Ureter (tissue), 1 donor: ENCODE data around the gene METTL22. TPM values are rescaled to one million over a fixed set of nuclear protein-coding genes. Genes with fewer than 3 reads are reported as not detected.

Experiments used
- DNase-seq: peaks from one replicate; pipeline ENCODE4 v3.0.0-alpha.2; 2020; ENCODE audit warnings: low spot score
- total RNA-seq: library from RNA; stranded (reverse); gene quantifications from one replicate; pipeline ENCODE4 v1.2.4, GENCODE V29; 2023
- donor health status: DM: yes; HTN: yes; CAD: no.

The METTL22 gene
- total RNA-seq, 1 donor from 2014 or later, result 35.7 TPM

DNA sequence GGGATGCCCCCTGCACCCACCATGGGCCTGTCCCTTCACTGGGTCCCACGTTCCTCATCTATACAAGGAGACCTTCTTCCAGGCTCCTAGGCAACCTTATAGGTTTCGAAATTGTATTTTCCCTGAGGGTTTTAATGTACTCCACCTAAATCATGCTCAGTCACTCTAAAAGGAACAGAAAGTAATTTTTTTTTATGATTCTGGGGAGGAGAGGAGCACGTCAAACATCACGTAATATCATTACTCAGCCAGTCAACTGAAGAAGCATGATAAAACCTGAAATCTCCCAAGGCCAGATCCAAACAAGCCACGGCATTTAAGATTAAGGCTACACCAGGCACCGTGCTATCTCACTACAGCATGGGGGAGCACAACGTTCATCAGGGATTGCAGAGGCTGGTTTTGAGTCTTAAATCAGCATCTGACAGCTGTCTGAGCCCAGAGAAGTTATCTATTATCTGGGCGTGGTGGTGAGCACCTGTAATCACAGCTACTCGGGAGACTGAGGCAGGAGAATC is 27.3 kb upstream of the METTL22 start:
- no peak for DNase-seq

DNA sequence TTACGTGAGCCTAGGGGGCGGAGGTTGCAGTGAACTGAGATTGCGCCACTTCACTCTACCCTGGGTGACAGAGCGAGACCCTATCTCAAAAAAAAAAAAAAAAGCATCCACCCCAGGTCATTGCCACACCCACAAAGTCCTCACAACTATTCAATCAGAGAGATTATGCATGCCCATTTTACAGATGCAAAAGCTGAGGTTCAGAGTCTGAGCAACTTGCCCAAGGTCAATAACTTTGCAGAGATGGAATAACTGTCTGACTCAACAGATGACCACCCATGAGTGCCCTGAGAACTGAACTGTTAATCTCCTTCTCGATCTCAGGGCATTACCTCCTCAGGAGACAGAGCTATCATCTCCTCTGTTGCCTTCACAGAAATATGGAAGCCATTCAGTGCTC is 25.7 kb upstream of the METTL22 start:
- no peak for DNase-seq

DNA sequence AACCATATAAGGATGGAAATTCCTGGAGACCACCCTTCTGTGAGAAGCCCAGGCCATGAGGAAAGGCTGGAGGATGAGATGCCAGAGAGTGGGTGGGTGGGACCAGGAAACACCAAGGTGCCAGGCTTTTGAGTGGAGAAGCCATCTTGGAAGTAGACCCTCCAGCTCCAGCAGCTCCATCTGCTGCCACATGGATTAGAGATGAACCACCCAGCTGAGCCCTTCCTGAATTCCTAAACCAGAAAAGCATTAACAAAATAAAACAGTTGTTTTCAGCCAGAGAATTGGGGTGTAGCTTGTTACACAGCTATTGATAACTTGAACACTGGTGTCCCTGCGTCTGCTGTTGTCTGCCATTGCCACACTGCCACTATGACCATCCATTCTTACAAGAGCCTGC is 24.9 kb upstream of the METTL22 start:
- no peak for DNase-seq

DNA sequence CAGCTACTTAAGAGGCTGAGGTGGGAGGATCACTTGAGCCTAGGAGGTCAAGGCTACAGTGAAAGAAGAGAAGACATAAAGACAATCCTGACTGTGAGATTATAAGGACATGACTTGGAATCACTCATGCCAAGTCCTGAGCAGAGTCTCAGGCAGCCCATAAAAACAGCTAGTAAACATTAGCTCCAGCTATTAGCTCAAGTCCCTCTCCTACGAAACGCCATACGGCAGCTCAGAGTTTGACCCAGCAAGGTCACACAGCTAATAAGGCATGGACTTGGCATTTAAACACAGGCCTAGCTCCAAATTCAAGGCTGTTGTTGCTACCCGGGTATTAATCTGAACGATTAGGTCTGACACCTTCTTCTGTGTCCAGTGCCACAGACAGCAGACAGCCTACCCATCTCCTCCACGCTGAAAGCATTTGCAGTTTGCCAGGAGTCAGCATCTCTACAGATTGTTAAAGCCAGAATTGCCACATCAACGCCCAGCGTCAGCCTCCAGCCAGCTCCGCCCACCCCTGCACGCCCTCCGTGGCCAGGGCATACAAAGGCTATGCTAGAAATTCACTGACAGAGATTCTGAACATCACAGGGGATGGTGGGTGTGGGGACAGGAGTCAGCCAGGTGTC is 21.2 kb upstream of the METTL22 start:
- no peak for DNase-seq

DNA sequence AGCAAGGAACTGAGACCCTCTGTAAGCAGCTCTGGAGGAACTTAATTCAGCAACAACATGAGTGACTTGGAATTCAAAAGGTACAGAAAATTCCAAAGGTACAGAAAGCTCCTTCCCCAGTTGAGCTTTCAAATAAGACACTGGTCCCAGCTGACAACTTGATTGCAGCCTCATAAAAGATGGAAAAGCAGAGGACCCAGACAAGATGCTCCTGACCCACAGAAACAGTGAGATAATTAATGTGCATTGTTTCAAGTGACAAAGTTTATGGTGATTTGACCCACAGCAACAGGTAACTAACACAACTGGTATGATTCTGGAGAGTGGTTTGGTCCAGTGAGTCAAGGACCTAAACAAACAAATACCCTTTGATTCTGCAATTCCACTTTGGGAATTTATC is 15.9 kb upstream of the METTL22 start:
- no peak for DNase-seq

DNA sequence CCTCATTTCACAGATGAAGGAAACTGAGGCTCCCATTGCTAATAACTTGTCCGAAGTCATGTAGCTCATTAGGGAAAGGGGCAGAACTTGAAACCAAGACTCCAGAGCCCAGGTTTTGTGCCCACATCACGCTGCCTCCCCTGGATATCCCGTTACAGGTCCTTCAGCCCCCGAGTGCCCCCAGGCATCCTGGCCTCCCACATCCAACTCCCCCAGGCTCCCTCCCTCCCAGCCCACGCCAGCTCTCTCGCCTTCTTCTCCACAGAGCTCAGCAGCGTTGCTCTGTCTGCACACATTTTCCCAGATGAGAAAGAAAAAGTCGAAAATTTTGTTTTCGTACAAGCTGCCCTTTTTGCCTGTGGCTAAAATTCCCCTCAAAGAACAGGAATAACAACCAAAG is 14.3 kb upstream of the METTL22 start:
- DNase-seq, result no peak

DNA sequence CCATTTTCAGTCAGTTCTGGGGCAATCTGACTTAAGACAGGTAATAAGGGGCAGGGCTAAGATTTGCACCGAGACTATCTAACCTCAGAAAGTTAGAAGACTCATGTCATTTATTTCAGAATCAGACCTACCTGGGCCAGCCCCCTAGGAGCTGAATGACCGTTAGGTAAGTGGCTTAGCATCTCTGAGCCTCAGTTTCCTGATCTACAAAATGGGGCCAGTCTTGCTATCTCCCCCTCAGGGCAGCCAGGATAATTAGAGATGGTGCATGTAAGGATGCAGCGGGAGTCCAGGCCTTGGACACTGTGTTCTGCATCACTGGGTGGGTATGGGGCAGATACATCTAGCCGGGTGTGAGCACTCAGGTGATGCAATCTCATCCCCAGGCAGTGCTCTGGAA is 10.4 kb upstream of the METTL22 start:
- DNase-seq, result no peak

DNA sequence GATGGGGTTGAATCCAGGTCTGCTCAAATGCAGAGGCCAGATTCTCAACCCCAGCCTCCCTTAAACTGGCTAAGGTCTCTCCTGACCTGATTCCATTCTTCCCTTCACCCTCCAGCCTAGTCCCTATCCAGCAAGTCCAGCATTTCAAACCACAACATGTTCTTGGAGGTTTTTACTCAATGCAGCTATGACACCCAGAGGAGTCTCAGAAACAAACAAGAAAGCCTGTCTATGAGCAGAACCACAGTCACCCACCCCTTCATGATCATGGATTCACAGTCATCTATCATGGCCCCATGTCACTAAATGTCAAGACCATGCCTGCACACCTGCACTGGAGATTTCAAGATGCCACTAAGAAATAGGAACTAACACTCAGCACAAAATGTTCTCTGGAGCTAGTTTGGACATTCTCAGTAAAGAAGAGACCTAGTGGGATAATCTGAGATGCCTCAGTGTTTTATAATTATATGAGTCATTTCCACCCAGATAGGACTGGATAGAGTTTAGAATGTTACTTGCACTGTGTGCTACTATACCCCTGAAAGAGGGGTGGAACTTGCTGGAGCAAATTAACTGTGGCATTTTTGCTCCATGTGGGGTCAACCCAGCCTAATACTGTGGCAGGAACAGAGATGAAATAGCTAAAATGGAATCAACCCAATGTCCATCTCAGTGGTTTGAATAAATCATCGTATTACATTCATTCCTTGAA is 9.5 kb upstream of the METTL22 start:
- no peak for DNase-seq

DNA sequence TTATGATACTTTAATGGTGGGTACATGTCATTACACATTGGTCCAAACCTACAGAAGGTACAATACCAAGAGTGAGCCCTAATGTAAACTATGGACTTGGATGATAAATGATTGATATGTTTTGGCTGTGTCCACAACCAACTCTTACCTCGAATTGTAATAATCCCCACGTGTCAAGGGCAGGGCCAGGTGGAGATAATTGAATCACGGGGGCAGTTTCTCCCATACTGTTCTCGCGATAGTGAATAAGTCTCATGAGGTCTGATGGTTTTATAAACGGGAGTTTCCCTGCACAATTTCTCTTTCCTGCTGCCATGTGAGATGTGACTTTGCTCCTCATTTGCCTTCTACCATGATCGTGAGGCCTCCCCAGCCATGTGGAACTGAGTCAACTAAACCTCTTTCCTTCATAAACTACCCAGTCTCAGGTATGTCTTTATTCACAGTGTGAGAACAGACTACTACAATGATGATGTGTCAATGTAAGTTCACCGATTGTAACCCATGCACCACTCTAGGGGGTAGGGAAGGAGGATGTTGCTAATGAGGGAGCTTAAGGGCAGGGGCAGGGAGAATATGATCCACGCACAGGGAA is 7.0 kb upstream of the METTL22 start:
- no peak for DNase-seq

DNA sequence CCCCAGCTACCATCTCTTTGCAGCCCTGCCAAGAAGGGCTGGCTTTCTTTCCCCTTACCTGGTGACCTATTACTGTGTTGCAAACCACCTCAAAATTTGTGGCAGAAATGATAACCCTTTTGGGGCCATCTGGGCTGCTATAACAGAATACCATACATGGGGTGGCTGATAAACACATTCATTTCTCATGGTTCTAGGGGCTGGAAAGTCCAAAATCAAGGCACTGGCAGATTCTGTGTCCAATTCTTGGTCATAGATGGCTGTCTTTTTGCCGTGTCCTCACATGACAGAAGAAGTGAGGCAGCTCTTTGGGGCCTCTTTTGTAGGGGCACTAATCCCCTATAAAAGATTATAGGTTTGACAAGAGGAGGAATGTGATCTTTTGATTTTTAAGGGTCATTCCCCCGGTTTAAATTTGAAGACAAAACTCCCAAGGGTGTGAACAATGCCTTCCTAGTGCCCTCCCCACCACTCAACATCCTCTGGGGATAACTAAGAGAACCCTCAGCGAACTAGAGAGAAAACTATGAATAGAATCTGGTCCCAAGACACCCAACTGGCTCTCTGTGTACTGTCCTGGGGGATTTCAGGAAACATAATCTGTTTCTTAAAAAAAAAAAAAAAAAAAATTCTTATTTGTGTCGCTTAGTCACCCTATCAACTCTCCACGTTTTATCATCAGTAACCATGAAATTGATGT is 1.7 kb upstream of the METTL22 start:
- DNase-seq, result no peak

DNA sequence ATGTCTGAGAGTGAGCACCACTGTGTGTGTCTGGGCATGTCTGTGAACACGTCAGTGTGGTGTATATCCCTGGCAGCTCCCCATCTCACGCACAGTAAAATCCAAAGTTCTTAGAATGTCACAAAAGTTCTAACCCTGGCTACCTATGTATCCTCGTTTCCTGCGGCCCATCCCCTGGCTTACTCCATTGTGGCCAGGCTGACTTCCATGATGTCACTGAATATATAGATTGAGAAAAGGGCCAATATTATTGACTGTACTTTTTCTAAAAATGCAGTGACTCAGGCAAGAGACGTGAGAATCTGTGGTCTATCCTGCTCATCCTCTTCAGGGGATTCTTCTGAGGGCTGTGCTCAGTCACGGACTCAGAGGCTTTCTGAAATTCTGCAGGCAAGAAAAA is 963 bp upstream of the METTL22 start:
- no peak for DNase-seq

DNA sequence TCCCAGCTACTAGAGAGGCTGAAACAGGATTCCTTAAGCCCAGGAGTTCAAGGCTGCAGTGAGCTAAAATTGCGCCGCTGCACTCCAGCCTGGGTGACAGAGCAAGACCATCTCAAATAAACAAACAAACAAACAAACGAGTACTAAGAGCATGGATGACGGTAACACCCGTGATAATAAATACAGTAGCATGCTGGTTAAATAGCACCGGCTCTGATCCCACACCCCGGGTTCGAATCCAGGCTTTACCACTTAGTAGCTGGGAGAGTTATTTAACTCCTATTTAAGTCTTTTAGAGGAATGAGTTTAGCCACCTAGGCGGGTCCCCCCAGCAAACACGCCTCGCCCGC is 301 bp upstream of the METTL22 start:
- DNase-seq, result no peak

DNA sequence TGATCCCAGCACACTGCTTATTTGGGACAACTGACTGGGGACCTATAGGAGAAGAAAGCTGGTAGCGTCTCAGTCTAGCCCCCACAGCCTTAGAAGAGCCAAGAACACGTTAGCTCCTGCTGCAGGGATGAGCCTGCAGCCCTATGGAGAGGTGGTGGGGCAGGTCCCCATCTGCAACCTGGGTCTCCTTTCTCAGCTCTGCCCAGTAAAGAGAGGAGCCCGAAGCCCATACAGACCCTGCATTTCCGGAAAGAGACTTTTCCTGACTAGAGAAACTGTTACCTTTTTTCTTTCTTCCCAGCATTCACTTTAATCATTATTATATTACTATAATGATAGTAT is 788 bp downstream of the METTL22 start:
- no peak for DNase-seq

DNA sequence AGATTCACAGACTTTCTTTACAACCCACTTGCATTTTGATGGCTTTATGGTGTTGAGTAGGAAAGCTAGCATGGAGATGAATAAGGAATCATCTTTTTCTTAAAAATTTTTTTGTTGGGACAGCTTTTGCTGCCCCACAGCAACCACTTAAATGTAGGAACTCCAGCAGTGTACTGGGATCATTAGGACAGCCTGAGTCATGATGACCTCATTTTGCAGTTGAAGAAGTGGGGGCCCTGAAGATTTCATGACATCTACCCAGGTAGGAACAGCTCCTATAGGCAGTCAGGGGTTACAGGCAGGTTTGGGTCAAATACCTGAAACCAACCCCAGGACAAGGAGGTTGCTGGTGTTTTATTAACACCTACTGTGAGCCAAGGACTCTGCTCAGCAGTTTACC is 2.1 kb downstream of the METTL22 start:
- DNase-seq, result no peak

DNA sequence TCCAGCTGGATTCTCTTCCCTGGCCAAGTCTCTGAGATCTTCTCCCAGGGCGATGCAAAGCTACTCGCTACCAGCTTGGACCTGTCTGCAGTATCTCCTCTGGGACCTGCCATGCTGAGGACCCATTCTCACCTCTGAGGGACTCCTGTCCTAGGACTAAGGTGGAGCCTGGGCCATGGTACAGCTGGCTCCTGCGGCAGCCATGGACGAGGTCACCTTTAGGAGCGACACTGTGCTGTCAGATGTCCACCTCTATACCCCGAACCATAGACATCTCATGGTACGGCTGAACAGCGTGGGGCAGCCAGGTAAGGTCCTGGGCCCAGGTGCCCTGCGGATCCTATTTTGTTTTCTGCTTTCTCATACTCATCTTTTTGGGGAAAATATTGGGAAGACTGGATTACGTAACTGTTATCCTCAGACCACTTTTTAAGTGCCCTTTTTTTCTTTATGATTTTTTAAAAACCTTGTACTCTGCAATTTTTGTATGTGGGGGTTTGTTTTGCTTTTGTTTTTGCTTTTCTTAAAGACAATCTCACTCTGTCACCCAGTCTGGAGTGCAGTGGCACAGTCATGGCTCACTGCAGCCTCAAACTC is 4.1 kb downstream of the METTL22 start:
- no peak for DNase-seq

DNA sequence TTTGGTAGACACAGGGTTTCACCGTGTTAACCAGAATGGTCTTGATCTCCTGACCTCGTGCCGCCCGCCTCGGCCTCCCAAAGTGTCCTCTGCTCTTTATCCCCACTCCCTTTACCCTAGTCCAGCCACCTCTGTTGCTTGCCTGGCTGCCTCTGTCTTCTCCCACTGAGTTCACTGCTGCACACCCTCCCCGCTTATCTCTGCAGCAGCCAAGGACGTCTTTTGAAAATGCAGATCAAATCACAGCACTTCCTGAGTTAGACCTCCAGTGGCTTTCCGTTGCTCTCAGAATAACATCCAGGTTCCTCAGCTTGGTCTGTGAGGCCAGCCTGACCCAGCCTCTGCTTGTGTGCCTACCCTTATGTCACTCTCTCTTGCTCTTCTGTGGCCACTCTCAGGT is 5.4 kb downstream of the METTL22 start:
- no peak for DNase-seq

DNA sequence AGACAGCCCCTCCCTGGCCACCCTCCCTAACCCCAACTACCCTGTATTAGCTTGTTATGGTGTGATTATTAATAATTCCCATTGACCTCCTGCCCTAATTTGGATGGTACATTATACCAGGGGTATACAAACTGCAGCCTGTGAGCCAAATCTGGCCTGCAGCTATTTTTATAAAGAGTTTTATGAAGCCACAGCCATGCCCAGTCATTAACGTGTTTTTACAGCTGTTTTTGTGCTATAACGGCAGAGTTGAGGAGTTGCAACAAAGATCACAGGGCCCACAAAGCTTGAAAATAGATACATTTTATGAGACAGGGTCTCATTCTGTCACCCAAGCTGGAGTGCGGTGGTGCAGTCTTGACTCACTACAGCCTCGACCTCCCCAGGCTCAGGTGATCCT is 6.0 kb downstream of the METTL22 start:
- no peak for DNase-seq

DNA sequence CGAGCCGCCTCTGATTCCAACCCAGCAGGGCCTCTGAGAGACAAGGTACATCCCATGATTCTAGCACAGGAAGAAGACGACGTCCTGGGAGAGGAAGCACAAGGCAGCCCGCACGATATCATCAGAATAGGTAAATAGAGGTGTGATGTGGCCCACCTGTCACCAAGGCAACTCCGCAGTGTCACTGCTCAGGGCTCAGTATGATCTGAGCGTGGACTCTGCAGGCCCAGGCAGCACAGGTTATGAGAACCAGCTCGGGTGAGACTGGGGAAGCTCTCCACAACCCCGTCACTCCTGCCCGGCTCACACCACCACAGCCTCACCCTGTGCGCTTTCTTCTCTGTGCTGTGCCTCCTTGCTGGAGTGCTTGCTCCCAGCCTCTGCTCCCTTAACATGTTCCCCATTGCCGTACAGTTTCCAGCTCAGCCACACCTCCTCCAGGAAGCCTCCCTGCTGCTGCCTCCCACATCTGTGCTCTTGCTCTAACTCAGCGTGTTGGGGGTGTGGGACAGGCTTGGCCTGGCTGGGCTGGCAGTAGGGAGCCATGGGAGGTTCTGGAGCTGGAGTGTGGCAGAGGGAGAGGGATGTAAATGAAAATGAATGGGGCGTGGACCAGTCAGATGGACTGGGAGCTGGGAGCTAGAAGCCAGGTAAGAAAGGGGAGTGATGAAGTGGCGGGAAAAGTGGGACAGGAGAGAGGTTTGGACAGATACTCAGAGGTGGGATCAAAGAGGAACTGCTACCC is 7.7 kb downstream of the METTL22 start:
- DNase-seq, result no peak

DNA sequence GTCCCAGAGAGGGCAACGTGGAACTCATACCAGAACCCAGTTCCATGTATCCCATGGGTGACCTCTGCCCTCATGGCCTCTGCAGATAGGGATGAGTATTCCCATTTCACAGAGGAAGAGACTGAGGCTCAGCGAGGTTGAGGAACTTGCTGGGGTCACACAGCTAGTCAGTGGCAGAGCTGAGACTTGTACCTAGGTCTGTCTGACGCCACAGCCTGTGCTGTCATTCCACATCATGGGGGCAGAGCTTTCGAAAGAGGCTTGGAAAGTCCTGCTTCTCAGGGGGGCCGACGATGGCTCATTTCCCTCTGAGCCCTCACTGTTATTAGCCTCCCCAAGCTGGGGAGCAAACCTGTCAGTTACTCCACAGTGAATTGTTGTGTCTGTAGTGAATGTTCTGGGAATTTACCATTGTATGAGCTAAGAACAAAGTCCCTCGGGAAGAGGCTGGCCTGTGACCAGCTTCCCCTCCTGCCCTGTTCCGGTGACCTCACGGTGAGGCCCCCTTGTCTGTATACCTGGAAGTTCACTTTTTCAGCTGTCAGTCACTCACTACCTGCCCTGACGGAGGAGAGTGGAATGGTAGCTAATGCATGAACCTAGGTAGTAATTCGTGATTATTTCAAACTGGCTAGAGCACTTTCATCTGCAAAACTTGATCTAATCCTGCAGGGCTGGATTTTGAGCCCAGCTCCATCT is 8.9 kb downstream of the METTL22 start:
- no peak for DNase-seq

DNA sequence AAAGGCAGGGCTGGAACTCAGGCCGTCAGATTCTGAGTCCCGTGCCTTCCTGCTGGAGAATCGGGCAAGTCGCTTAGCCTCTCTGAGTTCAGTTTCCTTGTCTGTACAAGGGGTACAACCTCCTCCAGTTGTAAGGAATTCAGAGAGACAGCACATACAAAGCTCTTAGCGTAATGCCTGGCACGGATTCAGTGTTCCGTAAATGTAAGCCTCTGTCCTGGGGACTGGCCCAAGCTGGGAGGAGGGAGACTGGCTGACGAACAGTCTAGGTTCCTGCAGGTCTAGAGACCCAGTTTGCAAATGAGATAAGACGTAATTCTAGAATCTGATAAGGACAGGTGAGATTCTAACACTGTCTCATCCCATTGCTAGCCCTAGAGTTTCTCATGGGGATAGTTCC is 9.9 kb downstream of the METTL22 start:
- no peak for DNase-seq

DNA sequence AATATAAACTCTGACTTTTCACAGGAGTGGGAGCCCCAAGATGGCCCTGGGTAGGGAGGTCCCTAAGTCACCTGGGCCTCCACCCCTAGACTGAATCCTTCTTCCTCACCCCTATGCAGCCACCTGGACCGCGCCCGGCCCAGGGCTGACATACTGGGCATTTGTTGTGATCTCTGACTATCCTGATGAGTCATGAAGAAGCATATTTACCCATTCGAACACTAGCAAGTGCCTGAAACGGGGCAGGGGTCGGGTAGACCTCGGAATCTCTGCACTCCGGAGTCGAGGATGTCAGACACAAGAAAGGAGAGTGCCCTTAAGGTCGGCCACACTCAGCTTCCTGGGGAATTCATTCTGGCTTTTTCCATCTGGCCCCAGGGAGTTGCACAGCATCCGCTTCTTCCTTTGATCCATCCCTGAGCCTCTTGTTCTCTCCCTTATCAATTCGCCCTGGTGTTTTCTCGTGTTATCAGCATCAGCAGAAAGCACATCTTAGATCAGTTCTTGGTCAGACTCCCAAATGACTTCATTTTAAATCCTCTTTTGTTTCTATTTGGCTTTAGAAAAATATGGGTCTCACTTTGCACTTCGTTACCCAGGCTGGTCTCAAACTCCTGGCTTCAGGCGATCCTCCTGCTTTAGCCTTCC is 10.4 kb downstream of the METTL22 start:
- no peak for DNase-seq
